ENCODE measurements around the gene NES. TPM values are rescaled to one million over a fixed set of nuclear protein-coding genes. Genes with fewer than 3 reads are reported as not detected.

Gene NES
- total and polyA plus RNA-seq, 2 of the 8 experiments (the other 6 are each of a cell fraction or from before 2014, with no cell fraction given) = 13.3 to 135 TPM

DNA sequence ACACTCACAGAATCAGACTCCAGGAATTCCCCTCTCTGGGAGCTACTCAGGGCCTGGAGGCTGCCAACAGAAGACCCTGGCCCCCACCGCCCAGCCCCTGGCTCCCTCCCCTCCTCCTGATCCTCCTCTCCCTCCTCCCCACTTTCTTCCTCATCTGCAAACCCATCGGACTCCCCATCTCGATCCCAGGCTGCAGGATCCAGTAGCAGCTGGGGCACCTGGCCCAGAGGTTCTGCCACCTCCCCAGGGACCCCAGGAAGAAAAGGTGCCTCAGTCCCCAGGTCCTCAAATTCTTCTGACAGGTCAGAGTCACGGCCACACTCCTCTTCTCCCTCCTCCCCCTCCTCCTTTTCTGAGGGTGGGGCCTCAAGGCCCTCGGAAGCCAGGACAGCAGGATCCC lies 7.4 kb downstream of the NES start:
- no peak overlapping the region for H3K4ac ChIP-seq (replicated peaks; ENCODE audit: insufficient read length, low read depth, low read length)
- peaks cover 0 to 20% of the 10 kb centered on the region in 2 experiments; a peak in 2 of 4 replicates for H3K79me2 ChIP-seq (ENCODE audit: control insufficient read depth in 1 of 2, insufficient read depth in 2 of 2, low read length in 2 of 2)
- no peaks in the 10 kb centered on the region for H3K27me3 ChIP-seq (replicated peaks in 1 of 4; ENCODE audit: control insufficient read depth in 3 of 4, extremely low read depth in 1 of 4, insufficient read depth in 3 of 4, low read length in 3 of 4)
- H3K56ac ChIP-seq (replicated peaks; ENCODE audit: insufficient read length, low read depth, low read length) = no peak overlapping the region
- no peak overlapping the region for H4K91ac ChIP-seq (replicated peaks; ENCODE audit: insufficient read length, low read length)
- no peak overlapping the region for H3K14ac ChIP-seq (ENCODE audit: insufficient read length)
- peaks cover 7% of the 10 kb centered on the region; the same call in 1 of the 2 replicates for H3K79me1 ChIP-seq (ENCODE audit: low read depth, low read length)
- no peak overlapping the region for H4K8ac ChIP-seq (ENCODE audit: extremely low read depth, insufficient read depth, low read length)
- H2BK15ac ChIP-seq (ENCODE audit: low read length) = peak overlapping the region; percentile 46; the same call in 1 of the 2 replicates
- POLR2A ChIA-PET (ENCODE audit: partially characterized antibody) = interaction anchor here (0.6 to 13.8 kb wide), 6 partner anchors 6 to 44 kb away, joined by 3 to 419 read pairs (median 4); partner anchors contain the start of gene CRABP2
- no peaks in the 10 kb centered on the region for H3K9me3 ChIP-seq (ENCODE audit: insufficient read depth in 2 of 2, low read depth in 1 of 2, low read length in 1 of 2)
- CTCF ChIA-PET (ENCODE audit: partially characterized antibody) = interaction anchor here (1.2 to 66.0 kb wide), 6 partner anchors 9 to 44 kb away, joined by 3 to 4284 read pairs (median 7); partner anchors contain the start of genes CRABP2, ISG20L2, METTL25B and NES
- H4K5ac ChIP-seq (ENCODE audit: insufficient read length, low read depth, low read length) = no peak overlapping the region
- peak overlapping the region; percentile 75 for H2AK5ac ChIP-seq (ENCODE audit: low read depth, low read length)
- peaks cover 1 to 4% of the 10 kb centered on the region in 2 experiments for H4K20me1 ChIP-seq (replicated peaks in 1 of 2; ENCODE audit: control insufficient read depth in 1 of 2, insufficient read depth in 2 of 2, low read length in 2 of 2)
- no peak overlapping the region for H2AFZ ChIP-seq (ENCODE audit: low read length)
- peak overlapping the region; percentile 33 for H3K18ac ChIP-seq (ENCODE audit: extremely low read depth, low read length)
- no peak overlapping the region for H2BK120ac ChIP-seq (replicated peaks; ENCODE audit: low read depth, low read length)
- H3K27ac ChIP-seq (ENCODE audit: low read depth, low read length) = no peak overlapping the region
- H3K36me3 ChIP-seq (ENCODE audit: control insufficient read depth in 2 of 4, insufficient read depth in 4 of 4, low read length in 3 of 4) = peaks cover 4 to 28% (median 12%) of the 10 kb centered on the region in 4 experiments; a peak in 7 of 8 replicates
- H3K4me3 ChIP-seq (ENCODE audit: extremely low read depth in 1 of 4, insufficient read depth in 2 of 4, low read depth in 3 of 4, low read length in 4 of 4) = peak overlapping the region in 1 of 4 experiments; percentile 8; a peak in 1 of 8 replicates
- peak overlapping the region; percentile 92; the same call in 1 of the 2 replicates for H2BK5ac ChIP-seq (ENCODE audit: low read depth, low read length)
- H2BK20ac ChIP-seq (ENCODE audit: low read length) = no peak overlapping the region
- peaks cover 5% of the 10 kb centered on the region for H3K23me2 ChIP-seq (ENCODE audit: low read depth, low read length)
- DNase-seq (ENCODE audit: low read depth in 1 of 2, low spot score in 2 of 2) (no peak), FAIRE-seq (no peak)
- no peak overlapping the region for H3K23ac ChIP-seq (ENCODE audit: insufficient read length)
- WGBS, 2 experiments (ENCODE audit: extremely low coverage in 1 of 2, insufficient coverage in 1 of 2, insufficient read length in 1 of 2, insufficient replicate concordance in 2 of 2, low coverage in 1 of 2, low lambda C conversion rate in 2 of 2, missing lambda C conversion rate in 1 of 2) = 57% methylated on average over 4 of the region's 5 CpGs; no CpG with 5 or more reads in 1 of the 2 experiments
- no peak overlapping the region; a peak in 1 of 7 replicates for H3K9ac ChIP-seq (replicated peaks in 1 of 4; ENCODE audit: extremely low read depth in 1 of 4, low read depth in 3 of 4, low read length in 3 of 4)
- peak overlapping the region in 1 of 2 experiments; percentile 53; a peak in 2 of 4 replicates for H3K4me2 ChIP-seq (ENCODE audit: insufficient read depth in 1 of 2, low read depth in 2 of 2, low read length in 2 of 2)
- H2BK12ac ChIP-seq (ENCODE audit: low read depth, low read length) = peak overlapping the region; percentile 88; the same call in 1 of the 2 replicates
- TF ChIP-seq CREB1 (IDR thresholded peaks at IDR 0.05) (no peak), RAD21 (IDR thresholded peaks at IDR 0.05 in 1 of 2, conservative IDR thresholded peaks at IDR 0.05 in 1 of 2; ENCODE audit: low read depth in 2 of 2, low read length in 2 of 2) (no peak), SIN3A (conservative IDR thresholded peaks at IDR 0.05 in 1 of 2, IDR thresholded peaks at IDR 0.05 in 1 of 2; ENCODE audit: low read depth in 1 of 2, low read length in 2 of 2) (no peak), POLR2AphosphoS5 (IDR thresholded peaks at IDR 0.05; ENCODE audit: low read depth, low read length) (no peak), CHD1 (IDR thresholded peaks at IDR 0.05; ENCODE audit: low read depth, low read length) (no peak), CHD2 (IDR thresholded peaks at IDR 0.05; ENCODE audit: low read length) (no peak)
- TF ChIP-seq, protein P1, sequence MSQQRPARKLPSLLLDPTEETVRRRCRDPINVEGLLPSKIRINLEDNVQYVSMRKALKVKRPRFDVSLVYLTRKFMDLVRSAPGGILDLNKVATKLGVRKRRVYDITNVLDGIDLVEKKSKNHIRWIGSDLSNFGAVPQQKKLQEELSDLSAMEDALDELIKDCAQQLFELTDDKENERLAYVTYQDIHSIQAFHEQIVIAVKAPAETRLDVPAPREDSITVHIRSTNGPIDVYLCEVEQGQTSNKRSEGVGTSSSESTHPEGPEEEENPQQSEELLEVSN (IDR thresholded peaks at IDR 0.05) = no peak
- peaks cover 4 to 64% (median 54%) of the 10 kb centered on the region in 4 experiments for H3K4me1 ChIP-seq (replicated peaks in 1 of 4; ENCODE audit: control insufficient read depth in 3 of 4, insufficient read depth in 4 of 4, low read length in 3 of 4)
